ENCODE measurements around the gene TXNDC8.

Gene TXNDC8

DNA sequence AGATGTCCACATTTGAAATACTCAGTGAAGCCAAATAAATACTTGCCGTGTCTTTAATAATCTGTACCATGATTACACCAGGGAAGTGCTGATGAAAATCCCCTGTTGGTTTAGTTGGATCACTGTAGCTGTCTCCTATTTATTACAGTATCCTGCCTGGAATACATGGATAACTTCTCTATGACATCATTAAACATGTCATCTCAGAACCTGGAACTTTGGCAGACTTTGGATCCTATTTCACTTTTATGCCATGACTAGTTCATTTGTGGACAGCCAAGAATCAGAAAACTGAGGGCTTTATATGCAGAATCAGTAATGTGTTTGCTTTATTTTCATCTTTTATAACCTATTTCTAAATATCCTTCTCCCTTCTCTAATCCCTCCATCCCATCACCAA, at the start of gene TXNDC8:
TSS of gene TXNDC8 (minus strand) at position 137 of the 400 bp plus-strand sequence.
- TF ChIP-seq GATA3 (IDR thresholded peaks at IDR 0.05; ENCODE audit: low read depth, low read length) (no peak), GATA2 (IDR thresholded peaks at IDR 0.05; ENCODE audit: low read depth, low read length) (no peak)

DNA sequence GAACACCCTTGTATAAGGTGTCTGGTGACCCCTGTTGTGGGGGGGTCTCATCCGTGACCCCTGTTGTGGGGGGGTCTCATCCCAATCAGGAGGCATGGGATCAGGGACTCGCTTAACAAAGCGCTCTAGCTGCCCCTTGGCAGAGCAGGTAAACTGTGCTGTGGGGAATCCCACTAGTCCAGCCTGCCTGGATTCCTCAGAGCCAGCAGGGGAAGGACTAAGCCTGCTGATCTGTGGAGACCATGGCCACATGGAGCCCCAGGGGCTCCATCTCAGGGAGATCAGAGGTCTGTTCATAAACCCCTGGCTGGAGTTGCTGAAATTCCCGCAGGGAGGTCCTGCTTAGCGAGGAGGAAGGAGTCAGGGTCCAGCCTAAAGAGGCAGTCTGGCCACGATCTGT, 45.8 kb upstream of the TXNDC8 start:
- TF ChIP-seq GATA3 (IDR thresholded peaks at IDR 0.05; ENCODE audit: low read depth, low read length) (no peak), GATA2 (IDR thresholded peaks at IDR 0.05; ENCODE audit: low read depth, low read length) (no peak)

GRCh38 chr9:110382731-110383130, 45.1 kb upstream of the TXNDC8 start:
- TF ChIP-seq GATA2 (IDR thresholded peaks at IDR 0.05; ENCODE audit: low read depth, low read length) (no peak), GATA3 (IDR thresholded peaks at IDR 0.05; ENCODE audit: low read depth, low read length) (no peak)

- TF ChIP-seq GATA3 (IDR thresholded peaks at IDR 0.05; ENCODE audit: low read depth, low read length) (no peak), GATA2 (IDR thresholded peaks at IDR 0.05; ENCODE audit: low read depth, low read length) (no peak)
Measured at GRCh38 chr9:110371411-110372007, 33.8 kb upstream of the TXNDC8 start.

GRCh38 chr9:110370315-110370714, 32.7 kb upstream of the TXNDC8 start:
- TF ChIP-seq GATA3 (IDR thresholded peaks at IDR 0.05; ENCODE audit: low read depth, low read length), result no peak
- no peak for TF ChIP-seq GATA2 (IDR thresholded peaks at IDR 0.05; ENCODE audit: low read depth, low read length)

DNA sequence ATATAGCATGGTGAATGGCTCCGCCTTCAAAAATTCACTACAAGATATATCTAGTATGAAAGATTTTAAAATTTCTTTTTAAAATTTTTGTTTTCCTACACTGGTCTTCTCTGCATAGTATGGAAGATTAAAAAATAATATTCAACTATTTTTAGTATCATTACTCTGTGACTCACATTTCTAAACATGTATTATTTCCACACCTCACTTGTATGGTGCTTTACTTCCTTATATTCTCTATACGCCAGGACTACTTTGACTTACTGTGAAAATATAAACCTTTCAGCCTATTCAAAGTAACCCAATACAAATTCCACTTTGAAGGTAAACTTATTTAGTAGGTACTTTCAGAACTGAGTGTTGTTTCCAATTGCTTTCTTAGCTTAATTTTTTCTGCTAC, 26.8 kb upstream of the TXNDC8 start:
- TF ChIP-seq GATA3 (IDR thresholded peaks at IDR 0.05; ENCODE audit: low read depth, low read length) (no peak), GATA2 (IDR thresholded peaks at IDR 0.05; ENCODE audit: low read depth, low read length) (no peak)

- TF ChIP-seq GATA2 (IDR thresholded peaks at IDR 0.05; ENCODE audit: low read depth, low read length) (no peak), GATA3 (IDR thresholded peaks at IDR 0.05; ENCODE audit: low read depth, low read length) (no peak)
Measured at GRCh38 chr9:110357505-110357904, 19.8 kb upstream of the TXNDC8 start.

DNA sequence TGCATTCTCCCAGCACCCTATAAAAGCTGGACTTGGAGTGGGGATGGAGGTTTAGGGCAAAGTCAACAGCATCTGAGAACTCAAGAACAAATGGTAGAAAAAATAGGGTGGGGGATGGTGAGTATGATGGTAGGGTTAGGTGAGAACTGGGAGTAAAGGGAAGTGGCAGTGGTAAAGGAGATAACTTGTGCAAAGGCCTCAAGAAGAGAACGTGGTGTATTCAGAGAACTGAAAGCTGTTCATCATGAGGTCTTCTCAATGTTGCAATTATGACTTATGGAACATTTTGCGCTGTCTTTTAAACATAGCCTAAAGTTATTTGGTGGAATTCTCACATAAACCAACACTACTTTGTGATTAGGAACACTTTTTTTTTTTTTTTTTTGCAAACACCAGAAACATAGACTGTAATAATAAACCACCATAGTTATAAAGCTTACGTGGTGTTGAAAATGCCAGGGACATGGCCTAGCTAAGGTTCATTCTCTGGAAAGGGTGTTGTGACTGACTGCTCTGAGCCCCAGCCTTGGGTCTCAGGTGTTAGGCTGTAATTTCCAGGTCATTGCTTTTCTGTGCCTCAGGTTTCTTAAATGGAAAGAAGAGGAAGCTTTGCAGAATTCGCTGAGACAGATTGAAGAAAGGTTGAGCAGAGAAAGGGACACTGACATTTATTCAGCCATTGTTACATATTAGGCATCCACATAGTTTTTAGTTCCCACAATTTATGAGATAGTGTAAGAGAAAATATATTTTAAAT, 19.2 kb upstream of the TXNDC8 start:
- TF ChIP-seq GATA3 (IDR thresholded peaks at IDR 0.05; ENCODE audit: low read depth, low read length), result no peak
- no peak for TF ChIP-seq GATA2 (IDR thresholded peaks at IDR 0.05; ENCODE audit: low read depth, low read length)

GRCh38 chr9:110355911-110356310, 18.2 kb upstream of the TXNDC8 start:
- TF ChIP-seq GATA2 (IDR thresholded peaks at IDR 0.05; ENCODE audit: low read depth, low read length) (no peak), GATA3 (IDR thresholded peaks at IDR 0.05; ENCODE audit: low read depth, low read length) (no peak)

DNA sequence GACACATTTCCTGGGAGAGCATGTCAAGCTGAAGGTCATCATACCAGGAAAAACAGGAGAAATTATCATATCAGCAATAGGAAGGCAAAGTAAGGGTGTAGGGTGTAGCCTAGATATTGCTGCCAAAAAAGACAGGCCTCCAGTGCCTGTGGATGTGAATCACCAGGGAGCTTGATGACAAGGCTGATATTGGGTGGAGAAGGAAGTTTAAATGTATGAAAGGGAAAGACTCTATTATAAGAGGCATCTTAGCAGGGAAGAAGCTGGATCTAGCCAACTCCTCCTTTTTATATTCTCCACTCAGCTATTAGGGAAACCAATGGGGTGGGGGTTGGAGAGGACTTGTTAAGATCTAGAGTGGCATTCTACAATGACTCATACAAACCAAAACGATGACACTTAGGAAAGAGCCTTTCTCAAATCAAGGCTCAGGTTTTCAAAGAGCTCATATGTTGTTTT, 13.4 kb upstream of the TXNDC8 start:
- TF ChIP-seq GATA3 (IDR thresholded peaks at IDR 0.05; ENCODE audit: low read depth, low read length) (no peak), GATA2 (IDR thresholded peaks at IDR 0.05; ENCODE audit: low read depth, low read length) (no peak)

GRCh38 chr9:110346325-110346724, 8.7 kb upstream of the TXNDC8 start:
- TF ChIP-seq GATA3 (IDR thresholded peaks at IDR 0.05; ENCODE audit: low read depth, low read length) (no peak), GATA2 (IDR thresholded peaks at IDR 0.05; ENCODE audit: low read depth, low read length) (no peak)

DNA sequence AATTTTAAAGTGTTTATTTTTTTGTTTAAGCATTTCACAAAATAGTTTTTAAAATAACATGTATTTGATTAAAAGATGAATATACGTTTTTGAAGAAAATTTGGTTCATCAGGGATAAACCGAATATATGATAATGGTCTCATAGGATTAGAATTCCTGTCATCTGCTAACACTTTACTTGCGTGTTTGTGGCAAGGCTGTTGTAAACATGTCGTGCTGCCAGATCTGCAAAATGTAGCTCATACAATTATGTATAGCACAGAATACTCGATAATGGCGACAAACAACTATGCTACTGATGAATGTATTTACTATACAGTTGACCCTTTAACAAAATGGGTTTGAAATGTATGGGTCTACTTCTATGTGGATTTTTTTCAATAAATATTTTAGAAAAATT, 7.2 kb upstream of the TXNDC8 start:
- TF ChIP-seq GATA3 (IDR thresholded peaks at IDR 0.05; ENCODE audit: low read depth, low read length), result no peak

DNA sequence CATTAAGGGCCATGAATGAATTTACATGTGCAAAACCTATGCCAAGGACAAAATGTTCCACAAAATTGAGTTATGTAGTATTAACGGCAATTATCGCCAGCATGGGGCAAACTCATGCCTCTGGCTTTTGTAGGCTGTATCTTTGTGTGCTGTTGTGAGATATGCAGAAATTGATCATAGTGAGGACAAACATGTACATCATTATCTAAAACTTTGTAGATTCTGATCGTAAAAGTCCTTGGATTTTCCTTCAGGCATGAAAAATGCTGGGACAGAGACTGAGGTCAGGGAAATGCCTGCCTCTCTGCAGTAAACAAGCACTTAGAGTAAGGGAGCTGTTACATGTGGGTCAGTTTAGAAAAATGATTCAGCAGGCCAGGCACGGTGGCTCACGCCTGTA, 5.9 kb upstream of the TXNDC8 start:
- TF ChIP-seq GATA3 (IDR thresholded peaks at IDR 0.05; ENCODE audit: low read depth, low read length), result peak; percentile 77
- peak; percentile 81 for TF ChIP-seq GATA2 (IDR thresholded peaks at IDR 0.05; ENCODE audit: low read depth, low read length)

GRCh38 chr9:110340306-110340705, 2.6 kb upstream of the TXNDC8 start:
- TF ChIP-seq GATA2 (IDR thresholded peaks at IDR 0.05; ENCODE audit: low read depth, low read length), result no peak
- TF ChIP-seq GATA3 (IDR thresholded peaks at IDR 0.05; ENCODE audit: low read depth, low read length), result no peak

- TF ChIP-seq GATA3 (IDR thresholded peaks at IDR 0.05; ENCODE audit: low read depth, low read length), result no peak
- TF ChIP-seq GATA2 (IDR thresholded peaks at IDR 0.05; ENCODE audit: low read depth, low read length), result no peak
Measured at GRCh38 chr9:110338143-110338542, 480 bp upstream of the TXNDC8 start.

Data from SH-SY5Y (cell line).